Measurements from ENCODE around the gene TOX4.

DNA sequence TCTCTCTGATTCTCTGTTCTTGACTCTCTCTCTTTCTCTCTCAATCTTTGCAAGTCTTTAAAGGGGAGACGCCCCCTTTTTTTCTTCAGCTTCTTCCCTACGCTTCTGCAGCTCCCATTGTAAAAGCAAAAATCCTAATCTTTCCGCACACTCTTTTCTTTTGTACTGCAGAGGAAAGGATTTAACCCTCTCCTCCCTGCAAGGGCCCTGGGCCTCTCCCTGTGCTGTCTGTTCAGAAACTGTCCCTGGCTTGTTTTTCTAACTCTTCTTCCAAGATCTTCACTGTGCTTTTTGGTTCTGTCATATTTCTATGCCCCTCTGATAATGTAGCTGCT, 60.1 kb downstream of the TOX4 start:
- TF ChIP-seq POLR2A (IDR thresholded peaks at IDR 0.05), result no peak
- TF ChIP-seq, protein P1, sequence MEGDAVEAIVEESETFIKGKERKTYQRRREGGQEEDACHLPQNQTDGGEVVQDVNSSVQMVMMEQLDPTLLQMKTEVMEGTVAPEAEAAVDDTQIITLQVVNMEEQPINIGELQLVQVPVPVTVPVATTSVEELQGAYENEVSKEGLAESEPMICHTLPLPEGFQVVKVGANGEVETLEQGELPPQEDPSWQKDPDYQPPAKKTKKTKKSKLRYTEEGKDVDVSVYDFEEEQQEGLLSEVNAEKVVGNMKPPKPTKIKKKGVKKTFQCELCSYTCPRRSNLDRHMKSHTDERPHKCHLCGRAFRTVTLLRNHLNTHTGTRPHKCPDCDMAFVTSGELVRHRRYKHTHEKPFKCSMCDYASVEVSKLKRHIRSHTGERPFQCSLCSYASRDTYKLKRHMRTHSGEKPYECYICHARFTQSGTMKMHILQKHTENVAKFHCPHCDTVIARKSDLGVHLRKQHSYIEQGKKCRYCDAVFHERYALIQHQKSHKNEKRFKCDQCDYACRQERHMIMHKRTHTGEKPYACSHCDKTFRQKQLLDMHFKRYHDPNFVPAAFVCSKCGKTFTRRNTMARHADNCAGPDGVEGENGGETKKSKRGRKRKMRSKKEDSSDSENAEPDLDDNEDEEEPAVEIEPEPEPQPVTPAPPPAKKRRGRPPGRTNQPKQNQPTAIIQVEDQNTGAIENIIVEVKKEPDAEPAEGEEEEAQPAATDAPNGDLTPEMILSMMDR (IDR thresholded peaks at IDR 0.05), result no peak

Data from breast epithelium (tissue), 3 donors.